ENCODE measurements around the gene CLHC1.
"Not testable (repeated sequence)": the region's sequence is repeated elsewhere in the genome, so short reads cannot be mapped to it uniquely, and the experiment has no call there.

The CLHC1 gene

GRCh38 chr2:55223958-55224760 is 7.9 kb downstream of the CLHC1 start:
- H3K36me3 Mint-ChIP-seq, result peaks cover 10% of the 10 kb centered on the region
- H3K27ac Mint-ChIP-seq, result peak overlapping the region; percentile 70
- H3K27me3 Mint-ChIP-seq, result no peaks in the 10 kb centered on the region

GRCh38 chr2:55213822-55214221 is 18.3 kb downstream of the CLHC1 start:
- Mint-ChIP-seq H3K4me1 (ENCODE audit: low read depth) (no peaks in the 10 kb centered on the region), H3K27me3 (no peaks in the 10 kb centered on the region), H3K4me3 (no peak overlapping the region), H3K27ac (no peak overlapping the region), H3K9me3 (ENCODE audit: low read depth) (no peaks in the 10 kb centered on the region), H3K36me3 (peaks cover 2% of the 10 kb centered on the region)

More at GRCh38 chr2:55223958-55224760, 7.9 kb downstream of the CLHC1 start:
- Mint-ChIP-seq H3K9me3 (ENCODE audit: low read depth) (peaks cover 7% of the 10 kb centered on the region), H3K4me3 (peak overlapping the region; percentile 72), H3K4me1 (ENCODE audit: low read depth) (peaks cover 40% of the 10 kb centered on the region)

- no peaks in the 10 kb centered on the region for H3K4me1 Mint-ChIP-seq (ENCODE audit: low read depth)
- H3K9me3 Mint-ChIP-seq (ENCODE audit: low read depth), result peaks cover 24% of the 10 kb centered on the region
- no peak overlapping the region for H3K4me3 Mint-ChIP-seq
- H3K27ac Mint-ChIP-seq, result no peak overlapping the region
- H3K27me3 Mint-ChIP-seq, result no peaks in the 10 kb centered on the region
- H3K36me3 Mint-ChIP-seq, result peaks cover 37% of the 10 kb centered on the region
Measured at GRCh38 chr2:55204950-55205349, 27.1 kb downstream of the CLHC1 start.

GRCh38 chr2:55204536-55204935 is 27.6 kb downstream of the CLHC1 start:
- no peaks in the 10 kb centered on the region for H3K27me3 Mint-ChIP-seq
- peaks cover 38% of the 10 kb centered on the region for H3K36me3 Mint-ChIP-seq
- H3K4me1 Mint-ChIP-seq (ENCODE audit: low read depth), result no peaks in the 10 kb centered on the region
- no peak overlapping the region for H3K27ac Mint-ChIP-seq
- peaks cover 27% of the 10 kb centered on the region for H3K9me3 Mint-ChIP-seq (ENCODE audit: low read depth)
- no peak overlapping the region for H3K4me3 Mint-ChIP-seq

GRCh38 chr2:55200416-55200815 is 31.7 kb downstream of the CLHC1 start:
- Mint-ChIP-seq H3K27ac (no peak overlapping the region), H3K27me3 (no peaks in the 10 kb centered on the region), H3K4me3 (no peak overlapping the region), H3K36me3 (peaks cover 53% of the 10 kb centered on the region), H3K4me1 (ENCODE audit: low read depth) (no peaks in the 10 kb centered on the region), H3K9me3 (ENCODE audit: low read depth) (peaks cover 35% of the 10 kb centered on the region)

- H3K4me3 Mint-ChIP-seq, result no peak overlapping the region
- H3K27ac Mint-ChIP-seq, result no peak overlapping the region
- H3K36me3 Mint-ChIP-seq, result peaks cover 42% of the 10 kb centered on the region
Measured at GRCh38 chr2:55196526-55196925, 35.6 kb downstream of the CLHC1 start.

GRCh38 chr2:55191888-55192287 is 40.2 kb downstream of the CLHC1 start:
- H3K27me3 Mint-ChIP-seq; H3K4me1 Mint-ChIP-seq (ENCODE audit: low read depth); H3K27ac Mint-ChIP-seq; H3K4me3 Mint-ChIP-seq: not testable (repeated sequence)
- H3K9me3 Mint-ChIP-seq (ENCODE audit: low read depth), result peaks cover 14% of the 10 kb centered on the region
- peaks cover 23% of the 10 kb centered on the region for H3K36me3 Mint-ChIP-seq

More at GRCh38 chr2:55196526-55196925, 35.6 kb downstream of the CLHC1 start:
- no peaks in the 10 kb centered on the region for H3K27me3 Mint-ChIP-seq
- H3K4me1 Mint-ChIP-seq (ENCODE audit: low read depth), result no peaks in the 10 kb centered on the region
- peaks cover 31% of the 10 kb centered on the region for H3K9me3 Mint-ChIP-seq (ENCODE audit: low read depth)

GRCh38 chr2:55186837-55187236 is 45.3 kb downstream of the CLHC1 start:
- H3K27me3 Mint-ChIP-seq; H3K4me3 Mint-ChIP-seq; H3K9me3 Mint-ChIP-seq (ENCODE audit: low read depth); H3K4me1 Mint-ChIP-seq (ENCODE audit: low read depth); H3K27ac Mint-ChIP-seq: not testable (repeated sequence)
- peaks cover 16% of the 10 kb centered on the region for H3K36me3 Mint-ChIP-seq

- Mint-ChIP-seq H3K36me3 (peaks cover 3% of the 10 kb centered on the region), H3K4me3 (no peak overlapping the region), H3K9me3 (ENCODE audit: low read depth) (no peaks in the 10 kb centered on the region), H3K27me3 (no peaks in the 10 kb centered on the region), H3K27ac (no peak overlapping the region), H3K4me1 (ENCODE audit: low read depth) (peaks cover 7% of the 10 kb centered on the region)
Measured at GRCh38 chr2:55180374-55180773, 51.7 kb downstream of the CLHC1 start.

- Mint-ChIP-seq H3K4me1 (ENCODE audit: low read depth) (peaks cover 8% of the 10 kb centered on the region), H3K4me3 (no peak overlapping the region), H3K9me3 (ENCODE audit: low read depth) (no peaks in the 10 kb centered on the region), H3K36me3 (no peaks in the 10 kb centered on the region), H3K27ac (no peak overlapping the region), H3K27me3 (no peaks in the 10 kb centered on the region)
Measured at GRCh38 chr2:55176094-55176415, 56.0 kb downstream of the CLHC1 start.

- Mint-ChIP-seq H3K4me3 (peak overlapping the region; percentile 2), H3K4me1 (ENCODE audit: low read depth) (peaks cover 8% of the 10 kb centered on the region), H3K27me3 (no peaks in the 10 kb centered on the region), H3K9me3 (ENCODE audit: low read depth) (no peaks in the 10 kb centered on the region), H3K27ac (no peak overlapping the region), H3K36me3 (no peaks in the 10 kb centered on the region)
Measured at GRCh38 chr2:55175254-55176093, 56.6 kb downstream of the CLHC1 start.

- Mint-ChIP-seq H3K36me3 (no peaks in the 10 kb centered on the region), H3K4me3 (no peak overlapping the region), H3K4me1 (ENCODE audit: low read depth) (peaks cover 9% of the 10 kb centered on the region), H3K9me3 (ENCODE audit: low read depth) (no peaks in the 10 kb centered on the region), H3K27ac (no peak overlapping the region), H3K27me3 (no peaks in the 10 kb centered on the region)
Measured at GRCh38 chr2:55173438-55174054, 58.5 kb downstream of the CLHC1 start.

- Mint-ChIP-seq H3K27ac (no peak overlapping the region), H3K27me3 (no peaks in the 10 kb centered on the region), H3K36me3 (no peaks in the 10 kb centered on the region), H3K4me1 (ENCODE audit: low read depth) (peaks cover 3% of the 10 kb centered on the region), H3K9me3 (ENCODE audit: low read depth) (no peaks in the 10 kb centered on the region), H3K4me3 (no peak overlapping the region)
Measured at GRCh38 chr2:55169915-55170314, 62.2 kb downstream of the CLHC1 start.

GRCh38 chr2:55169359-55169758 is 62.7 kb downstream of the CLHC1 start:
- no peaks in the 10 kb centered on the region for H3K36me3 Mint-ChIP-seq
- peaks cover 3% of the 10 kb centered on the region for H3K4me1 Mint-ChIP-seq (ENCODE audit: low read depth)
- no peaks in the 10 kb centered on the region for H3K27me3 Mint-ChIP-seq
- H3K27ac Mint-ChIP-seq, result no peak overlapping the region
- H3K4me3 Mint-ChIP-seq, result no peak overlapping the region
- no peaks in the 10 kb centered on the region for H3K9me3 Mint-ChIP-seq (ENCODE audit: low read depth)

All from activated naive CD8-positive, alpha-beta T cell (primary cell).